ENCODE measurements around the gene C2CD3. TPM values are rescaled to one million over a fixed set of nuclear protein-coding genes. Genes with fewer than 3 reads are reported as not detected.

Gene C2CD3
- total and polyA plus RNA-seq, 9 of the 15 experiments (the other 6 are each of a cell fraction or from before 2014, with no cell fraction given), result 4.4 to 20.2 (median 15.4) TPM

DNA sequence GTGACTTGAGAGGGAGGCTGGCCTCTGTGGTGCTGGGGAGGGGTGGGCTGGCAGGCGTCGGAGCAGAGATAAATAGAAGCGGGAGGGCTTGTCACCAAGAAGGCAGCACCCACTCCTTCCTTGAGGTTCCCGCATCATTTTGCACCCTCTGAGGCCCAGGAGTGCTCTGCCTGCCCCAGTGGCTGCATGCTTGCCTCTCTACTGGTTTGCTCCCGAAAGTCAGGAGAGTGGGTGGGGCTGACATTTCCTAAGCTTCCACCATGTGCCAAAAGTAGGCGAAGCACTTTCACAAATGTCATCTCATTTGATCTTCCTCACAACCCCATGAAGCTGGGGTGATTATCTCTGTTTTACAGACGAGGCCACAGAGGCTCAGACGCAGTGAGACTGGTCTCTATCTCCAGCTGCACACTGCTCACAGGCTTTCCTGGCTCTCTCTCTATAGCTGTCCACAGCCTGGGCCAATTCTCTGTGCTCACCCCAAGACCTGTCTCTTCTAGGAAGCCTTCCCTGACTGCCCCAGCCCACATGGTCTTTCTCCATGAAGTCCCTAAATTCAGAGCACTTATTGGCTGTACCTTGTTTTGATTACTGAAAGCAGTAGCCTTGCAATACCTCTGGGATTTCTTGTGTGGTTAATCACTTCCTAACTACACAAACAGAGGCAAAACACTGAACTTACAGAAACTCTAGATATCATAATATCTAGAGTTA, 159.3 kb downstream of the C2CD3 start (continued):
- TF ChIP-seq, protein P1, sequence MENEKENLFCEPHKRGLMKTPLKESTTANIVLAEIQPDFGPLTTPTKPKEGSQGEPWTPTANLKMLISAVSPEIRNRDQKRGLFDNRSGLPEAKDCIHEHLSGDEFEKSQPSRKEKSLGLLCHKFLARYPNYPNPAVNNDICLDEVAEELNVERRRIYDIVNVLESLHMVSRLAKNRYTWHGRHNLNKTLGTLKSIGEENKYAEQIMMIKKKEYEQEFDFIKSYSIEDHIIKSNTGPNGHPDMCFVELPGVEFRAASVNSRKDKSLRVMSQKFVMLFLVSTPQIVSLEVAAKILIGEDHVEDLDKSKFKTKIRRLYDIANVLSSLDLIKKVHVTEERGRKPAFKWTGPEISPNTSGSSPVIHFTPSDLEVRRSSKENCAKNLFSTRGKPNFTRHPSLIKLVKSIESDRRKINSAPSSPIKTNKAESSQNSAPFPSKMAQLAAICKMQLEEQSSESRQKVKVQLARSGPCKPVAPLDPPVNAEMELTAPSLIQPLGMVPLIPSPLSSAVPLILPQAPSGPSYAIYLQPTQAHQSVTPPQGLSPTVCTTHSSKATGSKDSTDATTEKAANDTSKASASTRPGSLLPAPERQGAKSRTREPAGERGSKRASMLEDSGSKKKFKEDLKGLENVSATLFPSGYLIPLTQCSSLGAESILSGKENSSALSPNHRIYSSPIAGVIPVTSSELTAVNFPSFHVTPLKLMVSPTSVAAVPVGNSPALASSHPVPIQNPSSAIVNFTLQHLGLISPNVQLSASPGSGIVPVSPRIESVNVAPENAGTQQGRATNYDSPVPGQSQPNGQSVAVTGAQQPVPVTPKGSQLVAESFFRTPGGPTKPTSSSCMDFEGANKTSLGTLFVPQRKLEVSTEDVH (IDR thresholded peaks at IDR 0.05; ENCODE audit: low read depth, partially characterized antibody), result peak; percentile 61
- TF ChIP-seq MTA1 (IDR thresholded peaks at IDR 0.05; ENCODE audit: borderline replicate concordance) (peak; percentile 66), C11orf30 (IDR thresholded peaks at IDR 0.05; ENCODE audit: low read depth) (no peak; the same call in 1 of the 2 replicates), EGR1 (conservative IDR thresholded peaks at IDR 0.05) (peak; percentile 52; the same call in 1 of the 2 replicates), FOXA1 (IDR thresholded peaks at IDR 0.05; ENCODE audit: borderline replicate concordance) (no peak), PPARD (CRISPR knock-in tag; IDR thresholded peaks at IDR 0.05) (no peak), SAP30 (IDR thresholded peaks at IDR 0.05; ENCODE audit: borderline replicate concordance, insufficient read depth, low read depth, low read length, poor library complexity, severe bottlenecking) (no peak), ZZZ3 (IDR thresholded peaks at IDR 0.05) (no peak), RBM25 (IDR thresholded peaks at IDR 0.05; ENCODE audit: low read depth, low read length, severe bottlenecking) (peak; percentile 83), HNRNPLL (IDR thresholded peaks at IDR 0.05; ENCODE audit: low read depth, low read length, poor library complexity, severe bottlenecking) (no peak), NCOA2 (IDR thresholded peaks at IDR 0.05; ENCODE audit: partially characterized antibody in 2 of 2) (no peak), SIN3A (IDR thresholded peaks at IDR 0.05; ENCODE audit: borderline replicate concordance in 2 of 2, control insufficient read depth in 1 of 2, low read depth in 2 of 2, low read length in 2 of 2) (peak in 1 of 2 experiments; percentile 60; a peak in 1 of 4 replicates), ZNF274 (IDR thresholded peaks at IDR 0.05; ENCODE audit: borderline replicate concordance, low read depth, low read length) (peak; percentile 79; the same call in 1 of the 2 replicates), CSDE1 (IDR thresholded peaks at IDR 0.05) (no peak), TAF1 (IDR thresholded peaks at IDR 0.05; ENCODE audit: control insufficient read depth, extremely low read depth, insufficient read depth, low read length, severe bottlenecking) (peak; percentile 37), PTRF (tag; IDR thresholded peaks at IDR 0.05) (no peak; the same call in 1 of the 2 replicates)
- TF ChIP-seq, protein P2, sequence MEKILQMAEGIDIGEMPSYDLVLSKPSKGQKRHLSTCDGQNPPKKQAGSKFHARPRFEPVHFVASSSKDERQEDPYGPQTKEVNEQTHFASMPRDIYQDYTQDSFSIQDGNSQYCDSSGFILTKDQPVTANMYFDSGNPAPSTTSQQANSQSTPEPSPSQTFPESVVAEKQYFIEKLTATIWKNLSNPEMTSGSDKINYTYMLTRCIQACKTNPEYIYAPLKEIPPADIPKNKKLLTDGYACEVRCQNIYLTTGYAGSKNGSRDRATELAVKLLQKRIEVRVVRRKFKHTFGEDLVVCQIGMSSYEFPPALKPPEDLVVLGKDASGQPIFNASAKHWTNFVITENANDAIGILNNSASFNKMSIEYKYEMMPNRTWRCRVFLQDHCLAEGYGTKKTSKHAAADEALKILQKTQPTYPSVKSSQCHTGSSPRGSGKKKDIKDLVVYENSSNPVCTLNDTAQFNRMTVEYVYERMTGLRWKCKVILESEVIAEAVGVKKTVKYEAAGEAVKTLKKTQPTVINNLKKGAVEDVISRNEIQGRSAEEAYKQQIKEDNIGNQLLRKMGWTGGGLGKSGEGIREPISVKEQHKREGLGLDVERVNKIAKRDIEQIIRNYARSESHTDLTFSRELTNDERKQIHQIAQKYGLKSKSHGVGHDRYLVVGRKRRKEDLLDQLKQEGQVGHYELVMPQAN (IDR thresholded peaks at IDR 0.05; ENCODE audit: borderline replicate concordance), result no peak; the same call in 1 of the 2 replicates
